Esophagus squamous epithelium (tissue), 4 donors: Measurements from ENCODE around the gene TMEM190.
"Not testable (repeated sequence)": the region's sequence is repeated elsewhere in the genome, so short reads cannot be mapped to it uniquely, and the experiment has no call there.

Source experiments
- POLR2A ChIP-seq, 4 donors: fragments of 450-650 bp; IDR thresholded peaks; one replicate each; pipeline ENCODE4 v1.6.1; 2017; ENCODE audit warnings: antibody characterized with exemption in 4 of 4, mild to moderate bottlenecking in 4 of 4, moderate library complexity in 3 of 4
- TF ChIP-seq, protein P1 (sequence below), 6 experiments: fragments of 450-650 bp in 4 of 6; fragments of 200-600 bp in 2 of 6; sonication (generic) in 2 of 6; IDR thresholded peaks; one replicate each; pipeline ENCODE4 v1.5.1; 2016 to 2019; ENCODE audit warnings: antibody characterized with exemption in 6 of 6, mild to moderate bottlenecking in 4 of 6, moderate library complexity in 4 of 6

- TF ChIP-seq, protein P1, sequence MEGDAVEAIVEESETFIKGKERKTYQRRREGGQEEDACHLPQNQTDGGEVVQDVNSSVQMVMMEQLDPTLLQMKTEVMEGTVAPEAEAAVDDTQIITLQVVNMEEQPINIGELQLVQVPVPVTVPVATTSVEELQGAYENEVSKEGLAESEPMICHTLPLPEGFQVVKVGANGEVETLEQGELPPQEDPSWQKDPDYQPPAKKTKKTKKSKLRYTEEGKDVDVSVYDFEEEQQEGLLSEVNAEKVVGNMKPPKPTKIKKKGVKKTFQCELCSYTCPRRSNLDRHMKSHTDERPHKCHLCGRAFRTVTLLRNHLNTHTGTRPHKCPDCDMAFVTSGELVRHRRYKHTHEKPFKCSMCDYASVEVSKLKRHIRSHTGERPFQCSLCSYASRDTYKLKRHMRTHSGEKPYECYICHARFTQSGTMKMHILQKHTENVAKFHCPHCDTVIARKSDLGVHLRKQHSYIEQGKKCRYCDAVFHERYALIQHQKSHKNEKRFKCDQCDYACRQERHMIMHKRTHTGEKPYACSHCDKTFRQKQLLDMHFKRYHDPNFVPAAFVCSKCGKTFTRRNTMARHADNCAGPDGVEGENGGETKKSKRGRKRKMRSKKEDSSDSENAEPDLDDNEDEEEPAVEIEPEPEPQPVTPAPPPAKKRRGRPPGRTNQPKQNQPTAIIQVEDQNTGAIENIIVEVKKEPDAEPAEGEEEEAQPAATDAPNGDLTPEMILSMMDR (IDR thresholded peaks at IDR 0.05): not testable (repeated sequence)
- TF ChIP-seq POLR2A (IDR thresholded peaks at IDR 0.05): not testable (repeated sequence)
Measured at GRCh38 chr19:55421281-55421680, 44.7 kb downstream of the TMEM190 start.
